Cerebellar nuclear complex (tissue), 1 donor: ENCODE measurements around the gene GXYLT2.

Source experiments
- DNase-seq, 2 experiments: peaks; one replicate each; lab custom pipeline; 2025; lab: John Stamatoyannopoulos, UW

The GXYLT2 gene

GRCh38 chr3:73018790-73019441 lies 131.1 kb downstream of the GXYLT2 start:
- DNase-seq, result no peak

GRCh38 chr3:73021301-73021835 lies 133.5 kb downstream of the GXYLT2 start:
- no peak for DNase-seq

- DNase-seq, result no peak
Measured at GRCh38 chr3:73024836-73025235, 137.0 kb downstream of the GXYLT2 start.

- DNase-seq, result no peak
Measured at GRCh38 chr3:73026111-73026759, 138.4 kb downstream of the GXYLT2 start.
